Neutrophil (primary cell): Measurements from ENCODE around the gene FLRT3.

Source experiments
- H3K27ac ChIP-seq: fragments of 200-600 bp; sonication (generic); 2 replicates; pipeline ENCODE4 v1.5.1; 2016; ENCODE audit warnings: mild to moderate bottlenecking, moderate library complexity
- H3K27me3 ChIP-seq: fragments of 200-600 bp; sonication (generic); 2 replicates; pipeline ENCODE4 v1.6.0; 2016; ENCODE audit warnings: mild to moderate bottlenecking
- H3K36me3 ChIP-seq: fragments of 200-600 bp; sonication (generic); 2 replicates; pipeline ENCODE4 v1.5.1; 2017
- H3K4me1 ChIP-seq, 2 experiments: fragments of 200-600 bp in 1 of 2; sonication (generic) in 1 of 2; 1 replicate in 1 of 2; 2 replicates in 1 of 2; pipeline versions ENCODE4 v1.5.1 to v1.6.1; 2013 to 2016; ENCODE audit warnings: low read depth in 1 of 2, low read length in 1 of 2, mild to moderate bottlenecking in 1 of 2, moderate library complexity in 1 of 2; ENCODE audit not compliant: control insufficient read depth in 1 of 2, insufficient read depth in 1 of 2
- H3K4me3 ChIP-seq, 2 experiments: fragments of 200-600 bp in 1 of 2; sonication (generic) in 1 of 2; 1 replicate in 1 of 2; 2 replicates in 1 of 2; pipeline ENCODE4 v1.5.1; 2013 to 2016; ENCODE audit warnings: low read depth in 1 of 2, low read length in 1 of 2, mild to moderate bottlenecking in 1 of 2, moderate library complexity in 1 of 2
- H3K9me3 ChIP-seq: fragments of 200-600 bp; sonication (generic); 2 replicates; pipeline ENCODE4 v1.5.1; 2016
- CTCF ChIP-seq: fragments of 200-600 bp; sonication (generic); IDR thresholded peaks from 2 replicates; pipeline ENCODE4 v1.5.1; 2016; ENCODE audit warnings: antibody characterized with exemption

The FLRT3 gene

DNA sequence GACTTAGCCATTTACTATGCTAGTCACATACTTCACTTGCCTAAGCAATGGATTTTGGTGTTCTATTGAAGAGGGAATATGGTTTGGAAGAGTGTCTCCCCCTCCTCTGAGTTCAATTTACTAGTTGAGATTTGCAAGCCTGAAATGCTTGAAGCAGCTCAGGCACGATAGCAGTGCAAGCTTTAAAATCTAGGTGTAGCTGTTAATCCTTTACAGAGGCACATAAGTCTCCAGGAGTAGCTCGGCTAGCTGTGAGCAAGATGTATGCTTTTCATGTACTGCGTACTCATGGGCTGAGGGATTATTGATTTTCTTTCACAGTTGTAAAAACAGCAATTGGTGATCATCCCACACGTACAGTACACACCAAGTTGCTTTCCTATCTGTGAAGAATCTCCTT lies 726 bp downstream of the FLRT3 start:
- Histone ChIP-seq H3K27ac (no peak overlapping the region), H3K4me3 (no peak overlapping the region), H3K9me3 (no peaks in the 10 kb centered on the region), H3K36me3 (no peaks in the 10 kb centered on the region), H3K27me3 (no peaks in the 10 kb centered on the region), H3K4me1 (no peaks in the 10 kb centered on the region)
- no peak for TF ChIP-seq CTCF

GRCh38 chr20:14335052-14335451 lies 2.4 kb downstream of the FLRT3 start:
- H3K27me3 ChIP-seq, result no peaks in the 10 kb centered on the region
- no peak overlapping the region for H3K27ac ChIP-seq
- H3K4me1 ChIP-seq, result no peaks in the 10 kb centered on the region
- no peaks in the 10 kb centered on the region for H3K9me3 ChIP-seq
- no peaks in the 10 kb centered on the region for H3K36me3 ChIP-seq
- H3K4me3 ChIP-seq, result no peak overlapping the region
- TF ChIP-seq CTCF, result no peak

GRCh38 chr20:14334306-14334930 lies 3.0 kb downstream of the FLRT3 start:
- Histone ChIP-seq H3K36me3 (no peaks in the 10 kb centered on the region), H3K4me3 (no peak overlapping the region), H3K27ac (no peak overlapping the region), H3K4me1 (no peaks in the 10 kb centered on the region), H3K9me3 (no peaks in the 10 kb centered on the region), H3K27me3 (no peaks in the 10 kb centered on the region)
- no peak for TF ChIP-seq CTCF

DNA sequence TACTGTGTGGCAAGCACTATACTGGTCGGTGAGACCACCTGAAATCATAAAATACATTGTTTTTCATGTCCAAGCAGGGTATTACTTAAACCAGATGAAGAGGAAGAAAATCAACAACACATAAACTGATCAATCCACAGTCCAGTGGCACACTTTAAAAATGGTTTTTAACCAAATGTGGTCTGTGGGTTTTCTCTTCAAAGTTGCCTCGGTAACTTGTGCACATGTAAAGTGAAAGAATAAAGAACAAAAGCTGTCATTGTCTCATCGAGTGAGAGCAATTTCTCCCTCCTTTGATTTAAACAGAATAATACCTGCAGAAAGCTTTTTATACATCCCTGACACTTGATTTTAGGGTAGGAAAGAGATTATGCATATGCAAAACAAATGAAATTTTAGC lies 3.7 kb downstream of the FLRT3 start:
- H3K27me3 ChIP-seq, result no peaks in the 10 kb centered on the region
- no peak for TF ChIP-seq CTCF
- no peak overlapping the region for H3K4me3 ChIP-seq
- H3K36me3 ChIP-seq, result no peaks in the 10 kb centered on the region
- H3K27ac ChIP-seq, result no peak overlapping the region
- H3K9me3 ChIP-seq, result no peaks in the 10 kb centered on the region
- H3K4me1 ChIP-seq, result no peaks in the 10 kb centered on the region

DNA sequence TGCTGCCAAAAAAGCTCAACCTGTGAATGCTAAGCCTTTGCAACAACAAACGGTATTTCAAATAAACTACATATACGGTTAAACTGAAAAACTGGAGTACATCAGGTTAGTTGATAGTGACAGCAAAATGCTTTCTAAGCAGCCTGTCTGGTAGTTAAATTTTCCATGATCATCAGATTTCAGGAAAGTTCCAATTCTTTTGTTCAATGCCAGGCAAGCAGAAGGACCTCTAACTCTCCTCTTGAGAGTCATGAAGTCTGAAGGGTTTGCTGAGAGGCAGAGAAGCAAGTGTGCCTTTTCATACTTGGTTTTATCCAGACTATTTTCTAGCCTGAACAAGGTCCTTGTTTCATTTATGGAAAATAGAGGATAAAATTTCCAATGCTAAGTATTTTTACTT lies 4.5 kb downstream of the FLRT3 start:
- H3K4me1 ChIP-seq, result no peaks in the 10 kb centered on the region
- no peak for TF ChIP-seq CTCF
- H3K27ac ChIP-seq, result no peak overlapping the region
- no peaks in the 10 kb centered on the region for H3K27me3 ChIP-seq
- H3K4me3 ChIP-seq, result no peak overlapping the region
- H3K36me3 ChIP-seq, result no peaks in the 10 kb centered on the region
- H3K9me3 ChIP-seq, result no peaks in the 10 kb centered on the region

DNA sequence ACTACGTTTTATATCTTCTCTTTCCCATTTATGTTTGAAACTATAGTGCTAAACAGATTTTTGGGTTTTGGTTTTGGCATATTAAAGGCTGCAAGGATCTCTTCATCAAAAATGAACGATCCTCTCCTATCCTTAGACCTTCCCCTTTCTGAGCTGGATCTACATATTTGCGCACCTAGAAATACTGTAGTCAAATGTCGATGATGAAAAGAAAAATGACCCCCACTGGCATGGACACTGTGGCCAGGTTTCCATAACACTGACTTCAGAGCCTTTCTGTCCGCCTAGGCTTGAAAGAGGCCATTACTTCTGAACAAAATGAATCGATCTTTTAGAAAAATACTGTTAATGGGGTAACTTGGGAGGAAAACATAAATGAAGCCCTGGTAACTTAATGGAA lies 5.8 kb downstream of the FLRT3 start:
- Histone ChIP-seq H3K36me3 (no peaks in the 10 kb centered on the region), H3K9me3 (no peaks in the 10 kb centered on the region), H3K27ac (no peak overlapping the region), H3K27me3 (no peaks in the 10 kb centered on the region), H3K4me1 (no peaks in the 10 kb centered on the region), H3K4me3 (no peak overlapping the region)
- no peak for TF ChIP-seq CTCF
